Upper lobe of left lung (tissue), 6 donors: ENCODE results near the gene LIX1L. TPM values are rescaled to one million over a fixed set of nuclear protein-coding genes. Genes with fewer than 3 reads are reported as not detected.

Experiments used
- ATAC-seq, 2 donors: fragments of 200-7000 bp; cut with Tn5 transposase; one replicate each; pipeline ENCODE4 v1.9.1; 2022; ENCODE audit warnings: mild to moderate bottlenecking in 2 of 2, moderate library complexity in 2 of 2; ENCODE audit not compliant: low FRiP score in 2 of 2
- DNase-seq, 2 donors: peaks; one replicate each; pipeline ENCODE4 v3.0.0-alpha.2; 2019 to 2020
- H3K27ac ChIP-seq, 4 donors: fragments of 200-600 bp; sonication (generic); one replicate each; pipeline ENCODE4 v1.5.1; 2016 to 2019
- H3K27me3 ChIP-seq, 4 donors: fragments of 200-600 bp; sonication (generic); one replicate each; pipeline ENCODE4 v1.5.1; 2017 to 2019
- H3K36me3 ChIP-seq, 4 donors: fragments of 200-600 bp; sonication (generic); one replicate each; pipeline ENCODE4 v1.5.1; 2016 to 2019
- H3K4me1 ChIP-seq, 4 donors: fragments of 200-600 bp; sonication (generic); one replicate each; pipeline ENCODE4 v1.5.1; 2018 to 2019
- H3K4me3 ChIP-seq, 4 donors: fragments of 200-600 bp; sonication (generic); one replicate each; pipeline ENCODE4 v1.5.1; 2017 to 2019; ENCODE audit warnings: mild to moderate bottlenecking in 2 of 4, moderate library complexity in 1 of 4
- H3K9me3 ChIP-seq, 4 donors: fragments of 200-600 bp; sonication (generic); one replicate each; pipeline ENCODE4 v1.5.1; 2018 to 2019
- EP300 ChIP-seq, 4 donors: sonication (generic); formaldehyde crosslinking; IDR thresholded peaks; one replicate each; pipeline ENCODE4 v1.5.1; 2017; ENCODE audit warnings: antibody characterized with exemption in 4 of 4, control low read depth in 2 of 4
- POLR2A ChIP-seq, 4 donors: fragments of 450-650 bp; IDR thresholded peaks; one replicate each; pipeline ENCODE4 v1.5.1; 2016 to 2017; ENCODE audit warnings: antibody characterized with exemption in 4 of 4, mild to moderate bottlenecking in 2 of 4
- POLR2AphosphoS5 ChIP-seq, 2 donors: sonication (generic); formaldehyde crosslinking; IDR thresholded peaks; one replicate each; pipeline ENCODE4 v1.5.1; 2017; ENCODE audit warnings: antibody characterized with exemption in 2 of 2
- WGBS, 2 donors: methylation state at CpG; one replicate each; pipeline ENCODE4 v1.1.5; 2017 to 2018; 5-methylcytosine and 5-hydroxymethylcytosine counted together
- total RNA-seq, 6 donors: library from RNA; depleted of rRNA in 4 of 6; stranded (reverse); fragments of >200 nt in 4 of 6; gene quantifications; one replicate each; pipeline versions ENCODE4 v1.1.0 to v1.2.1, GENCODE V29; 2016 to 2021
- TF ChIP-seq, protein P1 (sequence below), 6 experiments: fragments of 450-650 bp in 4 of 6; fragments of 200-600 bp in 2 of 6; sonication (generic) in 2 of 6; IDR thresholded peaks; one replicate each; pipeline ENCODE4 v1.5.1; 2016 to 2019; ENCODE audit warnings: antibody characterized with exemption in 6 of 6
- donor health status: DM: no; HTN: no; CAD: no; lungs with moderate emphysema.
- donor health status: DM: no; HTN: yes; CAD: no; lungs with severe emphysema.

The LIX1L gene
- total RNA-seq, 6 donors from 2014 or later, result 5.2 to 35.6 (median 16.5) TPM

GRCh38 chr1:145917595-145917994 lies 40.2 kb downstream of the LIX1L start:
- ATAC-seq (no peak), DNase-seq (no peak)
- Histone ChIP-seq H3K27ac (peak overlapping the region; percentile 85 to 95 (median 87)), H3K4me1 (peaks cover 20 to 28% (median 24%) of the 10 kb centered on the region in 4 donors), H3K9me3 (no peaks in the 10 kb centered on the region), H3K27me3 (no peaks in the 10 kb centered on the region), H3K4me3 (peak overlapping the region; percentile 70 to 88 (median 80)), H3K36me3 (peaks cover 0 to 28% (median 7%) of the 10 kb centered on the region in 4 donors)
- 80 to 84% methylated on average over 5 of the region's 5 CpGs for WGBS, 2 donors
- TF ChIP-seq, protein P1, sequence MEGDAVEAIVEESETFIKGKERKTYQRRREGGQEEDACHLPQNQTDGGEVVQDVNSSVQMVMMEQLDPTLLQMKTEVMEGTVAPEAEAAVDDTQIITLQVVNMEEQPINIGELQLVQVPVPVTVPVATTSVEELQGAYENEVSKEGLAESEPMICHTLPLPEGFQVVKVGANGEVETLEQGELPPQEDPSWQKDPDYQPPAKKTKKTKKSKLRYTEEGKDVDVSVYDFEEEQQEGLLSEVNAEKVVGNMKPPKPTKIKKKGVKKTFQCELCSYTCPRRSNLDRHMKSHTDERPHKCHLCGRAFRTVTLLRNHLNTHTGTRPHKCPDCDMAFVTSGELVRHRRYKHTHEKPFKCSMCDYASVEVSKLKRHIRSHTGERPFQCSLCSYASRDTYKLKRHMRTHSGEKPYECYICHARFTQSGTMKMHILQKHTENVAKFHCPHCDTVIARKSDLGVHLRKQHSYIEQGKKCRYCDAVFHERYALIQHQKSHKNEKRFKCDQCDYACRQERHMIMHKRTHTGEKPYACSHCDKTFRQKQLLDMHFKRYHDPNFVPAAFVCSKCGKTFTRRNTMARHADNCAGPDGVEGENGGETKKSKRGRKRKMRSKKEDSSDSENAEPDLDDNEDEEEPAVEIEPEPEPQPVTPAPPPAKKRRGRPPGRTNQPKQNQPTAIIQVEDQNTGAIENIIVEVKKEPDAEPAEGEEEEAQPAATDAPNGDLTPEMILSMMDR (IDR thresholded peaks at IDR 0.05), result no peak
- TF ChIP-seq POLR2AphosphoS5 (IDR thresholded peaks at IDR 0.05) (no peak), POLR2A (IDR thresholded peaks at IDR 0.05) (no peak), EP300 (IDR thresholded peaks at IDR 0.05) (no peak)

DNA sequence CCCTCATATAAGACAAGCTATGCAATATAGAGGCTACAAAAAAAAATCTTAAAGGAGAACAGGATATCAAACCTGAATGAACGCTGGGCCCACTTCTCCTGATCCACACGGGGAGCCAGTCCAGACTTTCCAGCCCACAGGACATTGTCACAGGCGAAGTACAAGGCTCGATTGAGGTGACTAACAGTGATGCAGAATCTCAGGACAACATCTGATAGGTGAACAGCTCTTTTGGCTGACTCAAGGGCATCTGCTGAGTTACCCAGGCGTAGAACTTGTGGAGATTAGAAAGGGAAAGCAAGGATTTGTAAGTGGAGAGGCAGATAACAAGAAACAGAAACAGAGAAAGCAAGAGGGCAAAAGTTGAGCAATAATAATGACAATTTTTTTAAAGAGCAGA lies 41.1 kb downstream of the LIX1L start:
- no peak for DNase-seq
- Histone ChIP-seq H3K9me3 (no peaks in the 10 kb centered on the region), H3K4me3 (no peak overlapping the region), H3K27me3 (no peaks in the 10 kb centered on the region), H3K36me3 (peaks cover 6 to 36% (median 12%) of the 10 kb centered on the region in 4 donors), H3K27ac (peak overlapping the region in 1 of 4 donors; percentile 87), H3K4me1 (peaks cover 20 to 28% (median 24%) of the 10 kb centered on the region in 4 donors)
- ATAC-seq, result no peak
- WGBS, 2 donors, result 84 to 89% methylated on average over 5 of the region's 5 CpGs
- TF ChIP-seq POLR2A (IDR thresholded peaks at IDR 0.05) (no peak), POLR2AphosphoS5 (IDR thresholded peaks at IDR 0.05) (no peak)
- TF ChIP-seq, protein P1 (IDR thresholded peaks at IDR 0.05), result no peak

DNA sequence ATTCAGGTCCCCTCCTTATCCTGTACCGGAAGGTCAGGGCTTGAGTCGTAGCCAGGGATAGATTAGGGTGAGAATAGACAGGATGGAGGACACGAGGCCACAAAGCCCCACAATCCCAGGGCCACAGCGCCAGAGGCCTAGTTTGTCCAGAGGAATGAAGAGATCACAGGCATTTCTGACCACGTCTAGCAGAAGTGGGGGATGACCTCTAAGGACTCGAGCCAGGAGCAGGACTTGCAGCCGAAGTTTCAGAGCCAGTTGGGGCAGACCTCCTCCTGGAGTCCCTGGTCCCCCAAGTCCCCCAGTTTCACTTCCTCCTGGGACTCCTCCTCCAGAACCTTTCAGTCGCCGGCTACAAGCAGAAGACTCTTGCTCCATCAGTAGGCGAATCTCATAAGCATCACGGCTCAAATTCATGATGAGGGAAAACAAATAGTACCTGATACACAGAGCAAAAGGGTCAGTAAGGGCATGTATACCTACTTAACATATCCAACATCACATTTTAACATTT lies 45.6 kb downstream of the LIX1L start:
- 75 to 87% methylated on average over 11 of the region's 11 CpGs for WGBS, 2 donors
- TF ChIP-seq, protein P1 (IDR thresholded peaks at IDR 0.05), result no peak
- TF ChIP-seq EP300 (IDR thresholded peaks at IDR 0.05) (no peak), POLR2AphosphoS5 (IDR thresholded peaks at IDR 0.05) (no peak)
- Histone ChIP-seq H3K9me3 (no peaks in the 10 kb centered on the region), H3K4me1 (peaks cover 14 to 22% (median 18%) of the 10 kb centered on the region in 4 donors), H3K36me3 (peaks cover 10 to 48% (median 23%) of the 10 kb centered on the region in 4 donors), H3K27me3 (no peaks in the 10 kb centered on the region), H3K27ac (no peak overlapping the region), H3K4me3 (no peak overlapping the region)
- ATAC-seq (no peak), DNase-seq (no peak)

DNA sequence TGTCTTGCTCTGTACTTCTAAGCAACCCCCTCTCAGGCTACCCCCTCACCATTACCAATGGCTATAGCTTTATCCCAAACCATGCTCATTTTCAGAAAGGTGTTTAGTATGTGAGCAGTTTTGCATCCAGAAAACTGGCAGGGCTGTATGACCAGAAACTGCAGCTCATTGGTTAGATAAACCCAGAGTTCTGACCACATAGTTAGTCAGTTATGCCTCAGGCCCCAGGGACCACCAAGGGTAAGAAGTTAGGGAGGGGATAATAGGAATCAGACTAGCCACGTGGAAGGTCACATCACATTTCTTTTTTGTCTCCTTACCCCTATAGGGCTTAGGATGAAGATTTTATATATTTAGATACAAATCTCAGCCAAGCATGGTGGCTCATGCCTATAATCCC lies 49.2 kb downstream of the LIX1L start:
- H3K4me1 ChIP-seq, result peaks cover 11 to 18% (median 14%) of the 10 kb centered on the region in 4 donors
- H3K36me3 ChIP-seq, result peaks cover 8 to 32% (median 19%) of the 10 kb centered on the region in 4 donors
- peak overlapping the region in 1 of 4 donors; percentile 26 for H3K4me3 ChIP-seq
- ATAC-seq (no peak), DNase-seq (no peak)
- H3K27me3 ChIP-seq, result no peaks in the 10 kb centered on the region
- WGBS, 2 donors, result 67 to 80% methylated on average over 1 of the region's 1 CpG
- no peaks in the 10 kb centered on the region for H3K9me3 ChIP-seq
- no peak for TF ChIP-seq POLR2A (IDR thresholded peaks at IDR 0.05)
- TF ChIP-seq, protein P1 (IDR thresholded peaks at IDR 0.05), result no peak
- no peak for TF ChIP-seq POLR2AphosphoS5 (IDR thresholded peaks at IDR 0.05)
- no peak for TF ChIP-seq EP300 (IDR thresholded peaks at IDR 0.05)
- peak overlapping the region in 3 of 4 donors; percentile 20 to 73 (median 50) for H3K27ac ChIP-seq
